PC-9 (cell line): ENCODE data around the gene FBP1. TPM values are rescaled to one million over a fixed set of nuclear protein-coding genes. Genes with fewer than 3 reads are reported as not detected.
A peak's percentile ranks its signal among the peaks of the same experiment; 100 is the strongest.

Source experiments
- BruUV-seq: library from RNA; stranded (reverse); fragments of 400-500 nt; replicated peaks from 2 replicates; lab custom pipeline; 2021; lab: Mats Ljungman, UMichigan
- CTCF ChIA-PET: fragments of 300-600 bp; sonication (Branson Sonifier 250); formaldehyde crosslinking; loops from one replicate; lab custom pipeline; 2022; ENCODE audit warnings: antibody characterized with exemption; lab: Charles Lee
- POLR2A ChIA-PET: fragments of 300-600 bp; sonication (Branson Sonifier 250); formaldehyde crosslinking; loops from one replicate; lab custom pipeline; 2022; ENCODE audit warnings: antibody characterized with exemption; ENCODE audit not compliant: unreplicated experiment; lab: Charles Lee
- DNase-seq, 2 experiments: peaks; one replicate each; pipeline versions ENCODE4 v3.0.0 to v3.0.0-alpha.2; 2015 to 2022; ENCODE audit warnings: mixed read lengths in 1 of 2
- H2AFZ ChIP-seq: fragments of 200-600 bp; sonication (generic); 2 replicates; pipeline ENCODE4 v1.8.1; 2017; ENCODE audit warnings: antibody characterized with exemption
- H3F3A ChIP-seq: fragments of 200-600 bp; sonication (generic); 2 replicates; pipeline ENCODE4 v1.8.1; 2017; ENCODE audit warnings: antibody characterized with exemption, mild to moderate bottlenecking, low read depth; ENCODE audit not compliant: insufficient read depth
- H3K27ac ChIP-seq: fragments of 200-600 bp; sonication (generic); 2 replicates; pipeline ENCODE4 v1.6.1; 2016; ENCODE audit warnings: mixed run types
- H3K27me3 ChIP-seq: fragments of 200-600 bp; sonication (generic); 2 replicates; pipeline ENCODE4 v1.6.1; 2016; ENCODE audit warnings: low read depth, mixed run types; ENCODE audit not compliant: insufficient read depth
- H3K36me3 ChIP-seq: fragments of 200-600 bp; sonication (generic); 2 replicates; pipeline ENCODE4 v1.6.1; 2016; ENCODE audit warnings: low read depth, mixed run types
- H3K4me1 ChIP-seq: fragments of 200-600 bp; sonication (generic); replicated peaks from 2 replicates; pipeline ENCODE4 v1.6.1; 2016; ENCODE audit warnings: mixed run types; ENCODE audit not compliant: insufficient read depth
- H3K4me2 ChIP-seq: fragments of 200-600 bp; sonication (generic); 2 replicates; pipeline ENCODE4 v1.6.1; 2017; ENCODE audit warnings: mixed run types
- H3K4me3 ChIP-seq: fragments of 200-600 bp; sonication (generic); 2 replicates; pipeline ENCODE4 v1.6.1; 2016; ENCODE audit warnings: mixed run types
- H3K79me2 ChIP-seq: fragments of 200-600 bp; sonication (generic); 2 replicates; pipeline ENCODE4 v1.6.1; 2017; ENCODE audit warnings: low read depth, mixed run types
- H3K9me2 ChIP-seq: fragments of 200-600 bp; sonication (generic); 2 replicates; pipeline ENCODE4 v1.8.1; 2017; ENCODE audit warnings: mild to moderate bottlenecking; ENCODE audit not compliant: insufficient read depth
- H3K9me3 ChIP-seq: fragments of 200-600 bp; sonication (generic); 2 replicates; pipeline ENCODE4 v1.8.1; 2016; ENCODE audit warnings: low read depth; ENCODE audit not compliant: insufficient read depth
- H4K20me1 ChIP-seq: fragments of 200-600 bp; sonication (generic); 2 replicates; pipeline ENCODE4 v1.8.1; 2017; ENCODE audit not compliant: insufficient read depth
- EZH2 ChIP-seq: fragments of 200-600 bp; sonication (generic); IDR thresholded peaks from 2 replicates; pipeline ENCODE4 v1.8.0; 2017; ENCODE audit warnings: antibody characterized with exemption, low read depth
- intact Hi-C: fragments of 100-400 bp; cut with micrococcal nuclease; formaldehyde crosslinking; loops from one replicate; pipeline ENCODE4 v1.10.0; 2022; ENCODE audit not compliant: unreplicated experiment
- total RNA-seq: library from RNA; stranded (reverse); gene quantifications from 2 replicates; pipeline ENCODE4 v1.2.3, GENCODE V29; 2021
- TF ChIP-seq, protein P1 (sequence below): fragments of 200-600 bp; sonication (generic); conservative IDR thresholded peaks from 2 replicates; pipeline ENCODE4 v1.6.1; 2017; ENCODE audit warnings: mixed run types, antibody characterized with exemption, mild to moderate bottlenecking, moderate library complexity

FBP1 gene
- total RNA-seq, 1 experiment from 2014 or later = 34.9 TPM

DNA sequence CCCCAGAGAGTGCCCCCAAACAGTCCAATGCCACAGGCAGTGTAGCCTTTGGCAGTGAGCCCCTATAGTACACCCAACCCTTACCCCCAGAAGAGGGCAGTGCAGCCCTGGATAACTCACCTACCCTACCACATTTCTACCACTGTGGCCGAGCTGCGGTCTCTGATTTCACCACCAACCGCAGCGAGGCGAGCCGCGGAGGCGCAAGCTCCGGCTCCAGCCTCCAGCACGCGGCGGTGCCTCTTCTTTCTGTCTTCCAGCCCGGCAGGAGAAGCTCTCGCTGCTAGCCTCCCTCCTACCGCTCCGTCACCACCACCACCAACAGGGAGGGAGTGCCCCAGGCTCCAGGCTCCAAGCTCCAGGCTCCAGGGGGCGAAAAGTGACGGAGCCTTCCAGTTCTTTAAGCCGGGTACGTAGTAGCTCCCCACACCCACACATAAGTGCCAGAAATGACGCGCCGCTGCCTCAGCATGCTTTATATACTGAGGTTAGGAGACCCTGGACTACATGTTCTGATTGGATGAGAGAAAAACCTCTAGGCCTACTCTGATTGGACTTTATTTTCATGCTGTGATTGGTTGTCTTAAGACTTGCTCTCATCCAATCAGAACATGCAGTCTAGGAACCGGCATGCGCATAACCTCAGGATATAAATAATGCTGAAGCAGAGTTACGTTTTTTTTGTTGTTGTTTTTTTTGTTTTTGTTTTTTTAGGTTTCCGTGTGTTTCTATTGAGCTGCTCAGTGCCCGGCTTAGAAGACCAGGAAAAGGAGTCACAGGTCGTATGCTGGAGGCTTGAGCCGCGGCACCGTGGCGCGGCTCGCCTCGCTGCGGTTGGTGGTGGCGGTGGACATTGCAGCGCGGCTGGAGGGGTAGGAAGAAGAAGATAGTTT is 84.6 kb downstream of the FBP1 start, which contains the start of gene PCAT7:
TSS of gene PCAT7 (plus strand) at position 645 of the 893 bp plus-strand sequence.
- peak within 1 kb of the TSS; percentile 67 for H3K4me3 ChIP-seq
- H4K20me1 ChIP-seq = peaks cover 4% of the 10 kb centered on the region; the same call in 1 of the 2 replicates
- 0 out of 2 replicates have a peak, but pooled peaks cover 7% of the 10 kb centered on the region for H3F3A ChIP-seq
- ChIA-PET POLR2A (interaction anchor here (0.6 to 0.7 kb wide), 5 partner anchors 115 to 893 kb away, joined by 4 to 17 read pairs (median 5); no protein-coding TSS in a partner anchor), CTCF (interaction anchor here (0.5 to 1.5 kb wide), 12 partner anchors 49 to 1763 kb away, joined by 3 to 12 read pairs (median 5); no protein-coding TSS in a partner anchor)
- TF ChIP-seq EZH2 = no peak
- TF ChIP-seq, protein P1, sequence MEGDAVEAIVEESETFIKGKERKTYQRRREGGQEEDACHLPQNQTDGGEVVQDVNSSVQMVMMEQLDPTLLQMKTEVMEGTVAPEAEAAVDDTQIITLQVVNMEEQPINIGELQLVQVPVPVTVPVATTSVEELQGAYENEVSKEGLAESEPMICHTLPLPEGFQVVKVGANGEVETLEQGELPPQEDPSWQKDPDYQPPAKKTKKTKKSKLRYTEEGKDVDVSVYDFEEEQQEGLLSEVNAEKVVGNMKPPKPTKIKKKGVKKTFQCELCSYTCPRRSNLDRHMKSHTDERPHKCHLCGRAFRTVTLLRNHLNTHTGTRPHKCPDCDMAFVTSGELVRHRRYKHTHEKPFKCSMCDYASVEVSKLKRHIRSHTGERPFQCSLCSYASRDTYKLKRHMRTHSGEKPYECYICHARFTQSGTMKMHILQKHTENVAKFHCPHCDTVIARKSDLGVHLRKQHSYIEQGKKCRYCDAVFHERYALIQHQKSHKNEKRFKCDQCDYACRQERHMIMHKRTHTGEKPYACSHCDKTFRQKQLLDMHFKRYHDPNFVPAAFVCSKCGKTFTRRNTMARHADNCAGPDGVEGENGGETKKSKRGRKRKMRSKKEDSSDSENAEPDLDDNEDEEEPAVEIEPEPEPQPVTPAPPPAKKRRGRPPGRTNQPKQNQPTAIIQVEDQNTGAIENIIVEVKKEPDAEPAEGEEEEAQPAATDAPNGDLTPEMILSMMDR = peak; percentile 82
- BruUV-seq = TSS peak; percentile 34
- peak; percentile 78 to 87 for DNase-seq
- intact Hi-C loops = loop anchor here (1.0 to 5.0 kb wide), 11 partner anchors 49 to 1663 kb away; no protein-coding TSS in a partner anchor
- peak within 1 kb of the TSS; percentile 97 for H2AFZ ChIP-seq
- peak within 1 kb of the TSS; percentile 87 for H3K4me2 ChIP-seq
- peaks cover 5% of the 10 kb centered on the region for H3K4me1 ChIP-seq
- H3K79me2 ChIP-seq = peaks cover 42% of the 10 kb centered on the region
- H3K27ac ChIP-seq = peak within 1 kb of the TSS; percentile 82
- no peaks in the 10 kb centered on the region for H3K9me2 ChIP-seq
- peaks cover 11% of the 10 kb centered on the region; the same call in 1 of the 2 replicates for H3K36me3 ChIP-seq
- H3K9me3 ChIP-seq = 0 out of 2 replicates have a peak, but pooled peaks cover 3% of the 10 kb centered on the region
- no peaks in the 10 kb centered on the region for H3K27me3 ChIP-seq

DNA sequence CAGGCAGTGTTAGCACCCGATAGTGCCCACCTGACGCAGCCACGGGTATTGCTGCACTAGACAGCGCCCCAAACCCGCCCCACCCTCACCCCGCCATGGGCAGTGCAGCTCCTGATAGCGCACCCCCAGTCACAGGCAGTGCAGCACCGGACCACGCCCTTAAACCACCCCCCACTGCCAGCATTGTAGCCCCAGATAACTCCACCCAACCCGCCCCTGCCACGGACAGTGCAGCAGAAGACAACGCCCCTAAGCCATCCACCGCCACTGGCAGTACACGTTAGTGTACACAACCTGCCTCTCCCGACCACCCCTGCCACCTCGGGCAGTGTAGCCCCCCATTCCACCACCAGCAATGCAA is 85.3 kb downstream of the FBP1 start:
- CTCF ChIA-PET = interaction anchor here (0.9 to 1.5 kb wide), 6 partner anchors 50 to 614 kb away, joined by 3 to 12 read pairs (median 6); no protein-coding TSS in a partner anchor
- no peaks in the 10 kb centered on the region for H3K27me3 ChIP-seq
- BruUV-seq = no TSS peak
- H3K79me2 ChIP-seq = peaks cover 42% of the 10 kb centered on the region
- H3K4me2 ChIP-seq = peak overlapping the region; percentile 87
- H3K9me3 ChIP-seq = 0 out of 2 replicates have a peak, but pooled peaks cover 3% of the 10 kb centered on the region
- no peaks in the 10 kb centered on the region for H3K9me2 ChIP-seq
- DNase-seq = peak in 1 of 2 experiments; percentile 40
- TF ChIP-seq, protein P1 = no peak
- TF ChIP-seq EZH2 = no peak
- peaks cover 5% of the 10 kb centered on the region for H3K4me1 ChIP-seq
- peak overlapping the region; percentile 97 for H2AFZ ChIP-seq
- peak overlapping the region; percentile 82; the same call in 1 of the 2 replicates for H3K27ac ChIP-seq
- H3K36me3 ChIP-seq = peaks cover 17% of the 10 kb centered on the region
- peaks cover 4% of the 10 kb centered on the region; the same call in 1 of the 2 replicates for H4K20me1 ChIP-seq
- POLR2A ChIA-PET = interaction anchor here (0.6 to 0.7 kb wide), 3 partner anchors 116 to 894 kb away, joined by 4 to 17 read pairs (median 8); no protein-coding TSS in a partner anchor
- 0 out of 2 replicates have a peak, but pooled peaks cover 7% of the 10 kb centered on the region for H3F3A ChIP-seq
- H3K4me3 ChIP-seq = peak overlapping the region; percentile 67
- intact Hi-C loops = loop anchor here (1.0 to 5.0 kb wide), 11 partner anchors 49 to 1663 kb away; no protein-coding TSS in a partner anchor

Other genes starting within 250 kb of the FBP1 start
- gene PCAT7, start 84.4 kb downstream of the FBP1 start, total RNA-seq = 3.8 and 3.9 TPM in 2 replicates
- gene FBP2, start 45.7 kb downstream of the FBP1 start, total RNA-seq = not detected in 2 replicates
- gene AOPEP, start 87.2 kb upstream of the FBP1 start, total RNA-seq = 90.0 and 135 TPM in 2 replicates